ENCODE data around the gene CEMP1.

DNA sequence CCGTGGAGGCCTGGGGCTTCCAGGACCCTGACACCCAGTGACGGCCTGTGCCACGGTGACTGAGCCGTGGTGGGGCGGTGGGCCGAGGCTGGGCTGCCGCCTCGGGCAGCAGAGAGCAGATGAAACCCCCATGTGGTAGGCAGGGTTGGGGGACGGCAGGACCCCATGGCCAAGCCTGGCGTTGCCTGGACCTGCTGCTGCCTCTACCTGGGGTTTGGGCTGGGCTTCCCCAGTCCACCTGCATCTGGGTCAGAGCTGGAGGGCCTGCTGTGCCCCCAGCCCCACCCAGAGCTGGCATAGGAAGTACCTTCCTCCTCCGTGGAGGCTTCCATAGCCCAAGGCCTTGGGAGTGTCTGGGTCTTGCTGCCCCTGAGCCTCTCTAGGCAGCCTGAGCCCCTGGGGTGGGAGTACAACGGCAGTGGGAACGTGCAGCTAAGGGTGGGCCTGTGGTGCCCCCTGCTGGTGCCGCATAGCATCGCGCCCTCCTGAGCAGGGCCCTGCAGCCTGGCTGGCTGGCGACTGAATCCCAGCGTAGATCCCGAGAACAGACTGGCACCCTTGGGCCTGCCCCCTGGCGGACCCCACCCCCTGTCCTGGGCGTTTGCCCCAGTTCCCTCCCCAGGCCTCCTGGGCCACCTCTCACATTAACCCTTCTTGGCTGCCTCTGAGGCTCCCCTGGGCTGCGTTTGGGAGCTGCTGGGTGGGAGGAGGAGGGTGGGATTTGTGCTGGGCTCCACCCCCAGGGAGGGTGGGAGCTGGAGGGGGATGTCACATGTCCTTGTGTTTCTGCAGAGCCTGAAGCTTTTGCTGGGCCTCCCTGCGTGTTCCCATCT is 30.1 kb downstream of the CEMP1 start:
- TF ChIP-seq EZH2 (IDR thresholded peaks at IDR 0.05; ENCODE audit: borderline replicate concordance, control insufficient read depth, low read depth, low read length) (no peak), NFIC (IDR thresholded peaks at IDR 0.05; ENCODE audit: low read depth, low read length) (no peak), POLR2A (IDR thresholded peaks at IDR 0.05; ENCODE audit: low read depth, low read length) (no peak), EP300 (IDR thresholded peaks at IDR 0.05; ENCODE audit: borderline replicate concordance in 1 of 2, control insufficient read depth in 1 of 2, low read depth in 2 of 2, low read length in 2 of 2) (no peak), HDAC2 (IDR thresholded peaks at IDR 0.05) (no peak), RAD51 (IDR thresholded peaks at IDR 0.05) (no peak)
- TF ChIP-seq, protein P1, sequence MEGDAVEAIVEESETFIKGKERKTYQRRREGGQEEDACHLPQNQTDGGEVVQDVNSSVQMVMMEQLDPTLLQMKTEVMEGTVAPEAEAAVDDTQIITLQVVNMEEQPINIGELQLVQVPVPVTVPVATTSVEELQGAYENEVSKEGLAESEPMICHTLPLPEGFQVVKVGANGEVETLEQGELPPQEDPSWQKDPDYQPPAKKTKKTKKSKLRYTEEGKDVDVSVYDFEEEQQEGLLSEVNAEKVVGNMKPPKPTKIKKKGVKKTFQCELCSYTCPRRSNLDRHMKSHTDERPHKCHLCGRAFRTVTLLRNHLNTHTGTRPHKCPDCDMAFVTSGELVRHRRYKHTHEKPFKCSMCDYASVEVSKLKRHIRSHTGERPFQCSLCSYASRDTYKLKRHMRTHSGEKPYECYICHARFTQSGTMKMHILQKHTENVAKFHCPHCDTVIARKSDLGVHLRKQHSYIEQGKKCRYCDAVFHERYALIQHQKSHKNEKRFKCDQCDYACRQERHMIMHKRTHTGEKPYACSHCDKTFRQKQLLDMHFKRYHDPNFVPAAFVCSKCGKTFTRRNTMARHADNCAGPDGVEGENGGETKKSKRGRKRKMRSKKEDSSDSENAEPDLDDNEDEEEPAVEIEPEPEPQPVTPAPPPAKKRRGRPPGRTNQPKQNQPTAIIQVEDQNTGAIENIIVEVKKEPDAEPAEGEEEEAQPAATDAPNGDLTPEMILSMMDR (IDR thresholded peaks at IDR 0.05 in 2 of 3, conservative IDR thresholded peaks at IDR 0.05 in 1 of 3; ENCODE audit: control insufficient read depth in 2 of 3, extremely low read depth in 1 of 3, insufficient read depth in 1 of 3, low read depth in 3 of 3, low read length in 3 of 3) = peak; percentile 95 to 99 (median 99); a peak in 5 of 6 replicates
